HG02763 (cell line): ENCODE results near the gene GBP6.
"Not testable (repeated sequence)": the region's sequence is repeated elsewhere in the genome, so short reads cannot be mapped to it uniquely, and the experiment has no call there.

Source experiments
- ATAC-seq: cut with Tn5 transposase; IDR thresholded peaks from one replicate; pipeline ENCODE4 v1.9.1; 2021; ENCODE audit warnings: mild to moderate bottlenecking, moderate library complexity; ENCODE audit not compliant: unreplicated experiment

GBP6 gene

DNA sequence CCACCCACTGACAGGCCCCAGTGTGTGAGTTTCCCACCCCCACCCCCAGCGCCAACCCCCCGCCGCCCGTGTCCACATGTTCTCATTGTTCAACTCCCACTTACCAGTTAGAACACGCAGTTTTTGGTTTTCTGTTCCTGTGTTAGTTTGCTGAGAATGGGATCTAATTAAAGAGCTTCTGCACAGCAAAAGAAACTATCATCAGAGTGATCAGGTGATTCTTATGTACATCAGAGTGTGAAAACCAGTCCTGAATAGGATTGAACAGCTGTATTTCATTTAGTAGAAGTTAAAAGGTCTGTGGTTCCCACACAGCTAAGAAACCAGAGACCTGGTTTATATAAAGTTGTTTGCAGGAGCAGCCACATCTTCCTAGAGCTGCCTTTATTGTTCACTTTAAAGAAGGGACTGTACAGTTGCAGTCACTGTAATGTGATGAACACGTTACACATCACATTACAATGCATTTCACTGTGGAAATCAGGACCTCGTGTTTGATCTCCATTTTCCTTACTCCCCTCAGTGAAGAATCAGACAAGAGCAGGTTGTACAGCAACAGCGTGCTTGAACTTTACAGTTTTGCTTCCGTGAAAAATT, 1.2 kb downstream of the GBP6 start:
- ATAC-seq, result no peak

DNA sequence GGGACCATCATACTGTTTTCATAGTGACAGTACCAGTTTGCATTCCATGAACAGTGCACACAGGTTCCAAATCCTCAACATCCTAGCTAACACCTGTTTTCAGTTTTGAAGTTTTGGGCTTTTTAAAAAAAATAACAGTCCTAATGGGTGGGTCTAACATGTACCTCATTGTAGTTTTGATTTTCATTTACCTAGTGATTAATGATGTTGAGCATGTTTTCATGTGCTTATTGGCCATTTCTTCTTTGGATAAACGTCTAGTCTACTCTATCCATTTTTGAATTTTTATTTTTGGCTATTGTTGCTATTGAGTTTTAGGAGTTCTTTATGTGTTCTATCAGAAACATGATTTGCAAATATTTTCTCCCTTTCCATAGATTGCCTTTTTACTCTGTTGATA, 3.4 kb downstream of the GBP6 start:
- no peak for ATAC-seq

GRCh38 chr1:89369331-89369730, 5.5 kb downstream of the GBP6 start:
- ATAC-seq, result no peak

DNA sequence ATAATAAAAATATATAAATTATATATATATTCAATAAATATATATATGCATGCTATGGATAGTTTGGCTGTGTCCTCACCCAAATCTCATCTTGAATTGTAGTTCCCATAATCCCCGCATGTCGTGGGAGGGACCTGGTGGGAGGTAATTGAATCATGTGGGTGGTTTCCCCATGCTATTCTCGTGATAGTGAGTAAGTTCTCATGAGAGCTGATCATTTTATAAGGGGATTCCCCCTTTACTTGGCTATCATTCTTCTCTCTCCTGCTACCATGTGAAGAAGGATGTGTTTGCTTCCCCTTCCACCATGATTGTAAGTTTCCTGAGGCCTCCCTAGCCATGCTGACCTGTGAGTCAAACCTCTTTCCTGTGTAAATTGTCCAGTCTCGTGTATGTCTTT, 10.0 kb downstream of the GBP6 start:
- not testable (repeated sequence) for ATAC-seq

DNA sequence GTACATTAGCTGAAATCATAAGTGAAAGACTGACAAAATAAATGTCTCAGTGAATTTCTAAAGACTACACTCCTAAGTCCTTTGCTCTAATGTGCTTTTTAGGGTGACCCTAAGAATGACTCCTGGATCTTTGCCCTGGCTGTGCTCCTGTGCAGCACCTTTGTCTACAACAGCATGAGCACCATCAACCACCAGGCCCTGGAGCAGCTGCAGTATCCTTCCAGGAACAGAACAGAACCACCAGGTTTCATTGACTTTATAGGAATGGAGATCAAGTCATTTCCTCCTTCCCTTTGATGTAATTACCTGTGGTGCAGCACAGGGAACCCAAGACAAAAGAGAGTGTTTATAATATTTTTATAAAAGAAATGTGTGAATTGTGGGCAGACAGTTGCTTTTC, 14.1 kb downstream of the GBP6 start:
- ATAC-seq, result no peak

- ATAC-seq, result no peak
These were observed 17.8 kb downstream of the GBP6 start for GRCh38 chr1:89381618-89382017.

- ATAC-seq, result no peak
These were observed 18.6 kb downstream of the GBP6 start for GRCh38 chr1:89382479-89382878.

GRCh38 chr1:89383185-89383584, 19.3 kb downstream of the GBP6 start:
- ATAC-seq, result no peak

GRCh38 chr1:89390707-89391106, 26.8 kb downstream of the GBP6 start:
- ATAC-seq, result no peak

DNA sequence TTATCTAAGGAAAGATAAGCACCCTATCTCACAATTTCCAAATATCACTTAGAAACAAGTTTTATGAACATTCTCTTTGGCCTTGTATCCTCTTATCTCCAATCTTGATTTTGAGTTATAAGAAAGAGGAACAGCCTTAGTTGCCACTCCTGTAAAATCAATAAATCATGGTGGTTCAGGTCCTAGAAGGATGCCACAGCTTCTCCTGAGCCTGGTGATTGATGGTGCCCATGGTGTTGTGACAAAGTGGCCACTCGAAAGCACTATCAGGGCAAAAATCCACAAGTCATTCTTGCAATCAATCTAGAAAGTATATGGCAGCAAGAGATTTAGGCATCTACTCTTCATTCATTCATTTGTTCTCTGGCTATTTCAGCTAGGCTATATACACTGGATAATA, 27.8 kb downstream of the GBP6 start:
- no peak for ATAC-seq

- no peak for ATAC-seq
These were observed 31.0 kb downstream of the GBP6 start for GRCh38 chr1:89394851-89395250.

DNA sequence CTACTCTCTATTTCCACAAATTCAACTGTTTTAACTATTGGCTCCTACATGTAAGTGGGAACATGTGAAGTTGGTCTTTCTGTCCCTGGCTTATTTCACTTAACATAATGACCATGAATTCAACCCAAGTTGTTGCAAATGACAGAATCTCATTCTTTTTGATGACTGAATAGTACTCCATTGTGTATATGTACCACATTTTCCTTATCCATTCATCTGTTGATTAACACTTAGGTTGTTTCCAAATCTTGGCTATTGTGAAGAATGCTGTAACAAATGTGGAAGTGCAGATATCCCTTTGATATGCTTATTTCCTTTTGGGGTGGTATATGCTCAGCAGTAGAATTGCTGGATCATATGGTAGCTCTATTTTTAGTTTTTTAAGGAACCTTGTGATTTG, 33.0 kb downstream of the GBP6 start:
- no peak for ATAC-seq

- no peak for ATAC-seq
These were observed 41.5 kb downstream of the GBP6 start for GRCh38 chr1:89405275-89405929.

GRCh38 chr1:89407360-89407759, 43.5 kb downstream of the GBP6 start:
- no peak for ATAC-seq

GRCh38 chr1:89407768-89408167, 43.9 kb downstream of the GBP6 start:
- ATAC-seq, result not testable (repeated sequence)

- ATAC-seq, result no peak
These were observed 61.2 kb downstream of the GBP6 start for GRCh38 chr1:89425056-89425455.

DNA sequence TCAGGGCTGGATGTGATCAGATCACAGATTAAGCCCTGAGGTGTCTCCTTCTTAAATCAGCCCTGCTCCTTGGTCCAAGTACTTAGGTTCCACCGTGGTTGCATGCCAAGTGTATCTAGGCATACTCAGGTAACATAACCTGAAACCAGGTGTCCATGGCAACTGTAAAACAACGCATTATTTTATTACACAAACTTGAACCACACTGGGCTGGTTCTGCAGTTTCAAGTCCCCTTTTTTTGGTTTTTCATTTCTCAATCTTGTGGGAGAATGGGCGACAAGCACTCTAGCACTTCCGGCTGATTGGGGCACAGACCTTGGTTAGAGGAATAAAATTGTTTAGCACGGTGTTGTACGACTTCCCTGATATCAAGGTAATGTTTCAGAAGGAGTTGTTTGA, 65.2 kb downstream of the GBP6 start:
- ATAC-seq, result no peak

DNA sequence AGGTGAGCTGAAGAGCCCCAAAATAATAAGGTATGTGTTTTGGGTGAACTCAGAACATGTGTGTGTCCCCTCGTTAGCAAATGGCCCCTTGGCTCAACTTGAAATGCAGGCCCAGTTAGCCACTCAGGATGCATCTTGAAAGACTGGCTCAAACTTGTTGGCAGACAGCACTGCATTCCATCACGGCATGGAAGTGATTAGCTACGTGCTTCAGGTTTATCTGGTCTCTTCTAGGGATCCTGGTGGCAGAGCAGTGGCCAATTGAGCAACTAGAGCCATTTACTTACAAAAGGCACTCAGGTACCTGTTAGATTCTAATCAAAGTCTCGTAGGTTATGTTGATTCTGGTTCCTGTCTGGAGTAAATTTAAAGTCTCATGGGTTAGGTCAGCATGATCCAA, 65.8 kb downstream of the GBP6 start:
- ATAC-seq, result not testable (repeated sequence)

DNA sequence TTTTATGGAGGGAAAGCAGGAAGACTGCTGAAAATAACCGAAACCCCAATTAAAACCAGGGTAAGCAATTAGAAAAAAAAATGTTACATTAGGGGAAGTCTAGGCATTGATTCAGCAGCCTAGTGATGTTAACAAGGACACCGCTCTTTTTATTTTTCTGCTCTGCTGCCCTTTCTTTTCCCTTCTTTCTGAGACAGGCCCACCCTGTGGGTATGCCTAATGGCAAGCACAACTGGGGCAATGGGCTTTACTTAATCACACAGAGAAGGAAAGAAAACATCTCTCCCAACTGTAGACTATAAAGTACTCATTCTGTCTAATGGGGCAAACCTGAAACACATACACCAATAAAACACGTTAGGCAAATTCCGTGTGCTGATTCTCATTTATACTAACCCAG, 69.6 kb downstream of the GBP6 start:
- no peak for ATAC-seq

DNA sequence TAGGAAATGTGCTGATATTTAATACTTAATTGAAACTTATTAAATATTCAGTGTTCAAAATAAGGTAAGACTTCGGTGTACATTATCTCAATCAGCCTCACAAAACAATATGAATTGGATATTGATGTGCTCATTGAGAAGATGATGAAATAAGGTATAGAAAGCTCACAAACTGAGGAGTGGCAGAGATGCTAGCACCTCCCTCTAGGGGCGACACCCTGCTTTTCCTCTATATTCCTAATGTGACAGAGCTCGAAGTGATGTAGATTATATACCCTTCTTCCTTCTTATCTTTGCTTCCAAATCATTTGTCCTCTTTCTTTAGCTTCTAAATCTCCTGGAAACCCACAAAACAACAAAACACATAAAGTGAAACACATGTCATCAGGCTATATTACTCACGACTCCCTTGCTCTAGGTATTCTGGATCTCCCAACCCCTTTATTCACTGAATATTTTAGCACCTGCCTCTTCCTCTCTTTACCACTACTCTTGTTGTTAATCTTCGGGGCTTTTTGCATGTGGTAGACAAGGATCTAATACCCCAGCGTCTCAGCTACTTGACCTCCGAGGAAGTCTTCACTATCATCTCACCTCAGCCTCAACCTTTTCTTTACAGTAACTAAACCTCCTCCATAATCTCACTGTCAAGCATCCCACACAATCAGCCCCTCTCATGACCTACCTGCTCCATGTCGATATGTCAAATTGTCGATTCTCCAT, 70.4 kb downstream of the GBP6 start:
- ATAC-seq, result not testable (repeated sequence)
